Endothelial cell of umbilical vein (primary cell): ENCODE results near the gene TK1. TPM values are rescaled to one million over a fixed set of nuclear protein-coding genes. Genes with fewer than 3 reads are reported as not detected.

ENCODE experiments used
- BruUV-seq: library from RNA; stranded (reverse); fragments of 400-500 nt; replicated peaks from 2 replicates; lab custom pipeline; 2021; lab: Mats Ljungman, UMichigan
- CTCF ChIA-PET: fragments of 300-600, 350-600 bp; sonication (Branson Sonifier 250); formaldehyde crosslinking; loops from one replicate; lab custom pipeline; 2021; ENCODE audit warnings: antibody characterized with exemption, inconsistent platforms; lab: Charles Lee
- POLR2A ChIA-PET: fragments of 300-600, 350-600 bp; sonication (Branson Sonifier 250); formaldehyde crosslinking; loops from one replicate; lab custom pipeline; 2021; ENCODE audit warnings: antibody characterized with exemption, inconsistent platforms; lab: Charles Lee
- DNase-seq: peaks from one replicate; pipeline ENCODE4 v3.0.0-alpha.2; 2011; ENCODE audit warnings: low read depth, low spot score
- FAIRE-seq: peaks from 2 replicates; lab custom pipeline; 2011; peaks lifted over from hg19 to GRCh38; lab: Jason Lieb, UNC
- H2AFZ ChIP-seq: 2 replicates; pipeline ENCODE4 v1.6.0; 2012; ENCODE audit warnings: low read depth, low read length, control low read depth, inconsistent platforms
- H3K27ac ChIP-seq: 2 replicates; pipeline ENCODE4 v1.5.1; 2011; ENCODE audit warnings: low read depth, mild to moderate bottlenecking, control low read depth, low read length, moderate library complexity; ENCODE audit not compliant: insufficient read depth
- H3K27me3 ChIP-seq, 2 experiments: 2 replicates each; pipeline versions ENCODE4 v1.6.0 to v1.6.1; 2011; ENCODE audit warnings: low read length in 2 of 2, mixed read lengths in 1 of 2; ENCODE audit not compliant: control insufficient read depth in 2 of 2, insufficient read depth in 2 of 2
- H3K36me3 ChIP-seq, 2 experiments: 2 replicates in 1 of 2; 3 replicates in 1 of 2; pipeline ENCODE4 v1.5.1; 2011; ENCODE audit warnings: low read length in 2 of 2, mild to moderate bottlenecking in 1 of 2, moderate library complexity in 1 of 2; ENCODE audit not compliant: control insufficient read depth in 2 of 2, insufficient read depth in 2 of 2; ENCODE audit errors: extremely low read depth in 1 of 2
- H3K4me1 ChIP-seq: 3 replicates; pipeline ENCODE4 v1.5.1; 2011; ENCODE audit warnings: mild to moderate bottlenecking, low read length; ENCODE audit not compliant: control insufficient read depth, insufficient read depth; ENCODE audit errors: extremely low read depth
- H3K4me2 ChIP-seq: 2 replicates; pipeline ENCODE4 v1.6.1; 2011; ENCODE audit warnings: low read length, control low read depth, mixed read lengths; ENCODE audit not compliant: insufficient read depth
- H3K4me3 ChIP-seq, 3 experiments: fragments of 200-600 bp in 1 of 3; sonication (generic), shearing (Covaris generic) in 1 of 3; replicated peaks in 1 of 3; 2 replicates each; pipeline ENCODE4 v1.5.1; 2011 to 2016; ENCODE audit warnings: control low read depth in 3 of 3, low read length in 3 of 3, mild to moderate bottlenecking in 2 of 3, inconsistent platforms in 1 of 3, low read depth in 1 of 3, moderate library complexity in 1 of 3; ENCODE audit not compliant: insufficient read depth in 1 of 3
- H3K79me2 ChIP-seq: 2 replicates; pipeline ENCODE4 v1.6.0; 2012; ENCODE audit warnings: low read length, inconsistent platforms; ENCODE audit not compliant: control insufficient read depth, insufficient read depth
- H3K9ac ChIP-seq: replicated peaks from 2 replicates; pipeline ENCODE3; 2011; ENCODE audit warnings: low read length, control low read depth; ENCODE audit not compliant: insufficient read depth; ENCODE audit errors: extremely low read depth
- H3K9me1 ChIP-seq: replicated peaks from 3 replicates; pipeline ENCODE4 v1.6.0; 2011; ENCODE audit warnings: mild to moderate bottlenecking, low read length; ENCODE audit not compliant: control insufficient read depth, insufficient read depth; ENCODE audit errors: extremely low read depth
- H3K9me3 ChIP-seq: replicated peaks from 2 replicates; pipeline ENCODE4 v1.5.1; 2012; ENCODE audit warnings: low read length, inconsistent platforms; ENCODE audit not compliant: control insufficient read depth, insufficient read depth
- H4K20me1 ChIP-seq: replicated peaks from 2 replicates; pipeline ENCODE3; 2011; ENCODE audit warnings: mild to moderate bottlenecking, low read length; ENCODE audit not compliant: control insufficient read depth, insufficient read depth; ENCODE audit errors: extremely low read depth
- CTCF ChIP-seq, 2 donors: IDR thresholded peaks; 1 replicate in 1 of 2; 2 replicates in 1 of 2; pipeline ENCODE4 v1.5.1; 2011; ENCODE audit warnings: low read length in 2 of 2, mild to moderate bottlenecking in 2 of 2, moderate library complexity in 2 of 2, control low read depth in 1 of 2, inconsistent platforms in 1 of 2, low read depth in 1 of 2; ENCODE audit not compliant: insufficient read depth in 1 of 2; ENCODE audit errors: extremely low read depth in 1 of 2
- EZH2 ChIP-seq: IDR thresholded peaks from 2 replicates; pipeline ENCODE4 v1.6.1; 2012; ENCODE audit warnings: borderline replicate concordance, low read depth, mild to moderate bottlenecking, moderate library complexity, low read length, inconsistent platforms; ENCODE audit not compliant: severe bottlenecking
- FOS ChIP-seq: IDR thresholded peaks from 2 replicates; pipeline ENCODE4 v1.6.1; 2011; ENCODE audit warnings: mild to moderate bottlenecking, low read length, moderate library complexity, borderline replicate concordance; ENCODE audit not compliant: insufficient read depth
- GATA2 ChIP-seq: IDR thresholded peaks from 2 replicates; pipeline ENCODE4 v1.7.0; 2011; ENCODE audit warnings: low read depth, mild to moderate bottlenecking, moderate library complexity, mixed read lengths, low read length; ENCODE audit not compliant: insufficient read length, insufficient read depth
- JUN ChIP-seq: IDR thresholded peaks from 2 replicates; pipeline ENCODE4 v1.6.1; 2011; ENCODE audit warnings: borderline replicate concordance, low read depth; ENCODE audit not compliant: insufficient read length, insufficient read depth
- MYC ChIP-seq: IDR thresholded peaks from one replicate; pipeline ENCODE4 v1.6.1; 2011; ENCODE audit warnings: mild to moderate bottlenecking, low read depth, low read length
- POLR2A ChIP-seq: IDR thresholded peaks from 2 replicates; pipeline ENCODE4 v1.6.1; 2012; ENCODE audit warnings: low read depth, mild to moderate bottlenecking, control low read depth, low read length
- POLR2AphosphoS5 ChIP-seq: IDR thresholded peaks from 2 replicates; pipeline ENCODE4 v1.6.1; 2012; ENCODE audit warnings: low read depth, mild to moderate bottlenecking, control low read depth, low read length, moderate library complexity; ENCODE audit not compliant: insufficient read depth
- dilution Hi-C: fragments of 300-500 bp; cut with MboI; formaldehyde crosslinking; loops from one replicate; pipeline ENCODE4 v1.15.0; 2019; ENCODE audit warnings: low sequenced_read_pairs; ENCODE audit not compliant: extremely low pct_ligation_motif_present
- intact Hi-C: fragments of 100-400 bp; cut with micrococcal nuclease; formaldehyde crosslinking; loops from one replicate; pipeline ENCODE4 v1.10.0; 2022
- polyA plus RNA-seq, 4 experiments: library from polyadenylated mRNA; depleted of rRNA in 3 of 4; stranded (reverse) in 3 of 4; unstranded in 1 of 4; fragments of >200 nt; gene quantifications; 2 replicates each; pipeline versions ENCODE4 v1.2.1 to v1.2.3, GENCODE V29; 2011 to 2012; ENCODE audit warnings: missing spikeins in 1 of 4
- total RNA-seq: library from RNA; stranded (reverse); gene quantifications from 2 replicates; pipeline ENCODE4 v1.2.3, GENCODE V29; 2021
- TF ChIP-seq, protein P1 (sequence below): IDR thresholded peaks from 2 replicates; pipeline ENCODE4 v1.6.1; 2011; ENCODE audit not compliant: insufficient read depth, insufficient read length

Gene TK1
- total and polyA plus RNA-seq, 2 donors (not counting 3 experiments of a cell fraction or from before 2014, with no cell fraction given) = 111 to 159 TPM

DNA sequence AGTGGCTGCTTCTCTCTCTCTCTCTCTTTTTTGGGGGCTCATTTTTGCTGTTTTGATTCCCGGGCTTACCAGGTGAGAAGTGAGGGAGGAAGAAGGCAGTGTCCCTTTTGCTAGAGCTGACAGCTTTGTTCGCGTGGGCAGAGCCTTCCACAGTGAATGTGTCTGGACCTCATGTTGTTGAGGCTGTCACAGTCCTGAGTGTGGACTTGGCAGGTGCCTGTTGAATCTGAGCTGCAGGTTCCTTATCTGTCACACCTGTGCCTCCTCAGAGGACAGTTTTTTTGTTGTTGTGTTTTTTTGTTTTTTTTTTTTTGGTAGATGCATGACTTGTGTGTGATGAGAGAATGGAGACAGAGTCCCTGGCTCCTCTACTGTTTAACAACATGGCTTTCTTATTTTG lies 36.9 kb upstream of the TK1 start:
- TSS peak; percentile 86 for BruUV-seq
- Histone ChIP-seq H3K4me3 (no peak overlapping the region), H3K4me1 (peaks cover 31% of the 10 kb centered on the region), H3K27me3 (no peaks in the 10 kb centered on the region), H3K4me2 (peak overlapping the region; percentile 27), H3K27ac (peak overlapping the region; percentile 83), H4K20me1 (no peaks in the 10 kb centered on the region), H3K9ac (no peak overlapping the region), H3K9me1 (no peaks in the 10 kb centered on the region), H3K36me3 (no peaks in the 10 kb centered on the region), H2AFZ (no peak overlapping the region), H3K9me3 (no peaks in the 10 kb centered on the region), H3K79me2 (peaks cover 10% of the 10 kb centered on the region)
- intact Hi-C loops = no loop called here
- dilution Hi-C loops = no loop called here
- ChIA-PET POLR2A (interaction anchor here (1.1 kb wide), 1 partner anchor 47 kb away, joined by 3 read pairs; no protein-coding TSS in a partner anchor), CTCF (interaction anchor here (1.1 to 5.6 kb wide), 3 partner anchors 11 to 137 kb away, joined by 3 to 39 read pairs (median 3); no protein-coding TSS in a partner anchor)
- TF ChIP-seq GATA2 (no peak), POLR2A (no peak), EZH2 (no peak), JUN (no peak), POLR2AphosphoS5 (no peak), CTCF (IDR thresholded peaks at IDR 0.05; ENCODE audit: extremely low read depth in 1 of 2, insufficient read depth in 1 of 2, low read depth in 1 of 2, low read length in 2 of 2) (no peak), MYC (no peak), FOS (no peak)
- TF ChIP-seq, protein P1, sequence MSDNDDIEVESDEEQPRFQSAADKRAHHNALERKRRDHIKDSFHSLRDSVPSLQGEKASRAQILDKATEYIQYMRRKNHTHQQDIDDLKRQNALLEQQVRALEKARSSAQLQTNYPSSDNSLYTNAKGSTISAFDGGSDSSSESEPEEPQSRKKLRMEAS = no peak
- DNase-seq = no peak
- no peak for FAIRE-seq
